HG03558 (cell line): ENCODE data around the gene OPRL1.

Experiments
- ATAC-seq: cut with Tn5 transposase; IDR thresholded peaks from one replicate; pipeline ENCODE4 v1.9.1; 2021; ENCODE audit warnings: moderate number of reproducible peaks; ENCODE audit not compliant: unreplicated experiment; ENCODE audit errors: extremely low read depth

The OPRL1 gene

GRCh38 chr20:64041781-64042053 is 38.2 kb upstream of the OPRL1 start:
- no peak for ATAC-seq

GRCh38 chr20:64042054-64042781 is 37.7 kb upstream of the OPRL1 start:
- no peak for ATAC-seq

- ATAC-seq, result no peak
Measured at GRCh38 chr20:64043768-64044167, 36.1 kb upstream of the OPRL1 start.

GRCh38 chr20:64044484-64045247 is 35.2 kb upstream of the OPRL1 start:
- no peak for ATAC-seq

GRCh38 chr20:64045346-64046011 is 34.4 kb upstream of the OPRL1 start:
- no peak for ATAC-seq

- no peak for ATAC-seq
Measured at GRCh38 chr20:64047046-64047389, 32.9 kb upstream of the OPRL1 start.

- no peak for ATAC-seq
Measured at GRCh38 chr20:64047968-64048401, 31.9 kb upstream of the OPRL1 start.

GRCh38 chr20:64048402-64049044 is 31.4 kb upstream of the OPRL1 start:
- ATAC-seq, result no peak

GRCh38 chr20:64049060-64049877 is 30.6 kb upstream of the OPRL1 start, which contains the start of gene SOX18:
SOX18 (minus strand) TSS chr20:64049639; CDS start chr20:64049516, 123 bp downstream.
- ATAC-seq, result no peak

- ATAC-seq, result no peak
Measured at GRCh38 chr20:64049878-64050260, 30.0 kb upstream of the OPRL1 start.

- no peak for ATAC-seq
Measured at GRCh38 chr20:64050261-64051032, 29.4 kb upstream of the OPRL1 start.

GRCh38 chr20:64051033-64051452 is 28.8 kb upstream of the OPRL1 start:
- no peak for ATAC-seq

- no peak for ATAC-seq
Measured at GRCh38 chr20:64051561-64052325, 28.1 kb upstream of the OPRL1 start.

GRCh38 chr20:64052326-64052722 is 27.6 kb upstream of the OPRL1 start:
- ATAC-seq, result no peak

GRCh38 chr20:64052987-64053840 is 26.7 kb upstream of the OPRL1 start:
- ATAC-seq, result no peak

GRCh38 chr20:64053841-64054661 is 25.8 kb upstream of the OPRL1 start:
- ATAC-seq, result no peak

- ATAC-seq, result no peak
Measured at GRCh38 chr20:64055396-64055892, 24.4 kb upstream of the OPRL1 start.
